ENCODE results near the gene SLC66A3.

DNA sequence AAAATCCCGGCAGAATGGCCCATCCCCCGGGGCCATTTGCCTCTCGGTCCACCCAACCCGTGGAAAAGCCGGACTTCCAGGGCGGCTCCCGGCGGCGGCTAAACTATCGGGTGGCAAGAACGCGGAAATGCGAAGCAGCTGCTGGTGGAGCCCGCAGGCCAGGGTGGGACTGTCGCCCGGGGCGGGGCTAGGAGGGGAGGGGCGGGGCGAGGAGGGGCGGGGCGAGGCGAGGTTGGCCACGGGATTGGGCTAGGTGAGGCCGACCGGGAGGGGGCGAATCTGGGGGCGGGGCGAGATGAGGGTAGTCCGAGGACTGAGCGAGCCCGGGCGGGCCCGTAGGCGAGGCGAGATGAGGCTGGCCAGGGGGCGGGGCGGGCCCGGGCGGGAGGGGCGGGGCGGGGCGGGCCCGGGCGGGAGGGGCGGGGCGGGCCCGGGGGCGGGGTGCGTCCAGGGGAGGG lies 315 bp upstream of the SLC66A3 start:
- TF ChIP-seq, protein P1, sequence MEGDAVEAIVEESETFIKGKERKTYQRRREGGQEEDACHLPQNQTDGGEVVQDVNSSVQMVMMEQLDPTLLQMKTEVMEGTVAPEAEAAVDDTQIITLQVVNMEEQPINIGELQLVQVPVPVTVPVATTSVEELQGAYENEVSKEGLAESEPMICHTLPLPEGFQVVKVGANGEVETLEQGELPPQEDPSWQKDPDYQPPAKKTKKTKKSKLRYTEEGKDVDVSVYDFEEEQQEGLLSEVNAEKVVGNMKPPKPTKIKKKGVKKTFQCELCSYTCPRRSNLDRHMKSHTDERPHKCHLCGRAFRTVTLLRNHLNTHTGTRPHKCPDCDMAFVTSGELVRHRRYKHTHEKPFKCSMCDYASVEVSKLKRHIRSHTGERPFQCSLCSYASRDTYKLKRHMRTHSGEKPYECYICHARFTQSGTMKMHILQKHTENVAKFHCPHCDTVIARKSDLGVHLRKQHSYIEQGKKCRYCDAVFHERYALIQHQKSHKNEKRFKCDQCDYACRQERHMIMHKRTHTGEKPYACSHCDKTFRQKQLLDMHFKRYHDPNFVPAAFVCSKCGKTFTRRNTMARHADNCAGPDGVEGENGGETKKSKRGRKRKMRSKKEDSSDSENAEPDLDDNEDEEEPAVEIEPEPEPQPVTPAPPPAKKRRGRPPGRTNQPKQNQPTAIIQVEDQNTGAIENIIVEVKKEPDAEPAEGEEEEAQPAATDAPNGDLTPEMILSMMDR (IDR thresholded peaks at IDR 0.05), result no peak
- no peak for TF ChIP-seq ZFX (IDR thresholded peaks at IDR 0.05; ENCODE audit: borderline replicate concordance)
